Stomach (tissue), 9 donors: ENCODE data around the gene SLC37A1. TPM values are rescaled to one million over a fixed set of nuclear protein-coding genes. Genes with fewer than 3 reads are reported as not detected.
A peak's percentile ranks its signal among the peaks of the same experiment; 100 is the strongest.

Experiments
- DNase-seq, 2 donors: peaks; one replicate each; pipeline versions ENCODE4 v3.0.0 to v3.0.0-alpha.2; 2013 to 2019
- H3K27ac ChIP-seq, 5 donors: fragments of 200-600 bp in 4 of 5; sonication (generic) in 4 of 5; one replicate each; pipeline ENCODE4 v1.5.1; 2013 to 2019; ENCODE audit warnings: mild to moderate bottlenecking in 1 of 5, moderate library complexity in 1 of 5
- H3K27me3 ChIP-seq, 3 donors: fragments of 200-600 bp; sonication (generic); one replicate each; pipeline ENCODE4 v1.5.1; 2017 to 2019; ENCODE audit warnings: mixed run types in 1 of 3
- H3K36me3 ChIP-seq, 4 donors: fragments of 200-600 bp; sonication (generic); 1 replicate in 3 of 4; 2 replicates in 1 of 4; pipeline ENCODE4 v1.5.1; 2016 to 2019
- H3K4me1 ChIP-seq, 4 donors: fragments of 200-600 bp; sonication (generic); one replicate each; pipeline ENCODE4 v1.5.1; 2016 to 2019
- H3K4me3 ChIP-seq, 4 donors: fragments of 200-600 bp; sonication (generic) in 3 of 4; one replicate each; pipeline ENCODE4 v1.5.1; 2016 to 2019; ENCODE audit warnings: mild to moderate bottlenecking in 1 of 4
- H3K9me3 ChIP-seq, 4 donors: fragments of 200-600 bp; sonication (generic); one replicate each; pipeline ENCODE4 v1.5.1; 2016 to 2019
- EP300 ChIP-seq: sonication (generic); formaldehyde crosslinking; IDR thresholded peaks from one replicate; pipeline ENCODE4 v1.6.1; 2017; ENCODE audit warnings: antibody characterized with exemption
- POLR2A ChIP-seq, 4 donors: fragments of 450-650 bp; IDR thresholded peaks; one replicate each; pipeline ENCODE4 v1.6.1; 2016; ENCODE audit warnings: antibody characterized with exemption in 4 of 4, control low read depth in 2 of 4, mild to moderate bottlenecking in 1 of 4, moderate library complexity in 1 of 4
- POLR2AphosphoS5 ChIP-seq, 3 donors: sonication (generic); formaldehyde crosslinking; IDR thresholded peaks; one replicate each; pipeline ENCODE4 v1.6.1; 2016; ENCODE audit warnings: antibody characterized with exemption in 3 of 3
- WGBS, 5 donors: extraction: QIAGEN DNeasy Blood & Tissue Kit in 3 of 5; methylation state at CpG; one replicate each; pipeline versions ENCODE4 v1.1.5 to v1.1.7; 2013 to 2018; 5-methylcytosine and 5-hydroxymethylcytosine counted together
- intact Hi-C: fragments of 100-400 bp; cut with DNase I; formaldehyde crosslinking; loops from one replicate; pipeline ENCODE4 v1.15.1; 2023; ENCODE audit warnings: low total_unique reads
- polyA plus RNA-seq, 3 donors: library from polyadenylated mRNA; stranded (reverse); fragments of 200-250 nt; gene quantifications; one replicate each; pipeline ENCODE4 v1.2.3, GENCODE V29; 2013
- total RNA-seq, 5 donors: library from RNA; depleted of rRNA; stranded (reverse); fragments of >200 nt; gene quantifications; one replicate each; pipeline versions ENCODE4 v1.1.0 to v1.2.3, GENCODE V29; 2014 to 2016
- TF ChIP-seq, protein P1 (sequence below), 7 experiments: fragments of 450-650 bp in 4 of 7; fragments of 200-600 bp in 3 of 7; sonication (generic) in 3 of 7; IDR thresholded peaks; one replicate each; pipeline ENCODE4 v1.5.1; 2016 to 2019; ENCODE audit warnings: antibody characterized with exemption in 7 of 7, control low read depth in 2 of 7, mild to moderate bottlenecking in 1 of 7
- donor health status: healthy with polysubstance abuse.
- donor health status: Bipolar disorder and iron deficiency.
- donor health status: healthy.

Gene SLC37A1
- total and polyA plus RNA-seq, 8 donors, result 9.8 to 72.9 (median 18.1) TPM

DNA sequence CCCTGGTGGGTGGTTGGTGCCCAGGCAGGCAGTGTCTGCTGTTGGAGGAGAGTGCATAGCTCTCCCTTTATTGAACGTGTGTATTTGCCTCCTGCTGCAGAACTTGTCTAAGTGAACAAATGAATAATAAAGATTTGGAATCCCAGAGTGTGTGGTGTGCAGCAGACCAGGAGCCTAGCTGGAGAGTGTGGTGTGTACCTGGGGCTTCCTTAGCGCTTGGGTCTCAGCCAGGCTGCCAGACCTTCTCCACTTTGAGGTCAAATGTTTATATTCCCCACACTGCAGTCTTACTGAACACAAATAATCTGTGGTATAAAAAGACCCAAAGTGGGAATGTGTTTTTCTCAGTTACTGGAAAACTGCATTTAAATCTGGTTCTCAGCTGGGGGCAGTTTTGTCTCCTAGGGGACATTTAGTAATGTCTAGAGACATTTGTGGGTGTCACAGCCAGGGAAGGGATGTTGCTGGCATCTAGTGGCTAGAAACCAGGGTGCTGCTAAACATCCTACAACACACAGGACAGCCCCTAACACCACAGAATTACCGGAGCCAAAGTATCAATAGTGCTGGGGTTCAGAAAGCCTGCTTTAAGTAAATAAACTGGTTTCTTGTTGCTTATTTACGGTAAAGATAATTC lies 23.6 kb downstream of the SLC37A1 start:
- H3K36me3 ChIP-seq, result peaks cover 15 to 68% (median 61%) of the 10 kb centered on the region in 4 donors
- no peaks in the 10 kb centered on the region for H3K9me3 ChIP-seq
- TF ChIP-seq POLR2A (IDR thresholded peaks at IDR 0.05), result no peak
- TF ChIP-seq, protein P1, sequence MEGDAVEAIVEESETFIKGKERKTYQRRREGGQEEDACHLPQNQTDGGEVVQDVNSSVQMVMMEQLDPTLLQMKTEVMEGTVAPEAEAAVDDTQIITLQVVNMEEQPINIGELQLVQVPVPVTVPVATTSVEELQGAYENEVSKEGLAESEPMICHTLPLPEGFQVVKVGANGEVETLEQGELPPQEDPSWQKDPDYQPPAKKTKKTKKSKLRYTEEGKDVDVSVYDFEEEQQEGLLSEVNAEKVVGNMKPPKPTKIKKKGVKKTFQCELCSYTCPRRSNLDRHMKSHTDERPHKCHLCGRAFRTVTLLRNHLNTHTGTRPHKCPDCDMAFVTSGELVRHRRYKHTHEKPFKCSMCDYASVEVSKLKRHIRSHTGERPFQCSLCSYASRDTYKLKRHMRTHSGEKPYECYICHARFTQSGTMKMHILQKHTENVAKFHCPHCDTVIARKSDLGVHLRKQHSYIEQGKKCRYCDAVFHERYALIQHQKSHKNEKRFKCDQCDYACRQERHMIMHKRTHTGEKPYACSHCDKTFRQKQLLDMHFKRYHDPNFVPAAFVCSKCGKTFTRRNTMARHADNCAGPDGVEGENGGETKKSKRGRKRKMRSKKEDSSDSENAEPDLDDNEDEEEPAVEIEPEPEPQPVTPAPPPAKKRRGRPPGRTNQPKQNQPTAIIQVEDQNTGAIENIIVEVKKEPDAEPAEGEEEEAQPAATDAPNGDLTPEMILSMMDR (IDR thresholded peaks at IDR 0.05), result peak in 1 of 7 experiments; percentile 19
- peak overlapping the region; percentile 16 to 83 (median 34) for H3K27ac ChIP-seq
- no peaks in the 10 kb centered on the region for H3K27me3 ChIP-seq
- DNase-seq, result peak in 1 of 2 donors; percentile 54
- 39 to 59% (median 41%) methylated on average over 4 of the region's 4 CpGs for WGBS, 5 donors
- intact Hi-C loops, result no loop called here
- no peak overlapping the region for H3K4me3 ChIP-seq
- H3K4me1 ChIP-seq, result peaks cover 28 to 78% (median 71%) of the 10 kb centered on the region in 4 donors

DNA sequence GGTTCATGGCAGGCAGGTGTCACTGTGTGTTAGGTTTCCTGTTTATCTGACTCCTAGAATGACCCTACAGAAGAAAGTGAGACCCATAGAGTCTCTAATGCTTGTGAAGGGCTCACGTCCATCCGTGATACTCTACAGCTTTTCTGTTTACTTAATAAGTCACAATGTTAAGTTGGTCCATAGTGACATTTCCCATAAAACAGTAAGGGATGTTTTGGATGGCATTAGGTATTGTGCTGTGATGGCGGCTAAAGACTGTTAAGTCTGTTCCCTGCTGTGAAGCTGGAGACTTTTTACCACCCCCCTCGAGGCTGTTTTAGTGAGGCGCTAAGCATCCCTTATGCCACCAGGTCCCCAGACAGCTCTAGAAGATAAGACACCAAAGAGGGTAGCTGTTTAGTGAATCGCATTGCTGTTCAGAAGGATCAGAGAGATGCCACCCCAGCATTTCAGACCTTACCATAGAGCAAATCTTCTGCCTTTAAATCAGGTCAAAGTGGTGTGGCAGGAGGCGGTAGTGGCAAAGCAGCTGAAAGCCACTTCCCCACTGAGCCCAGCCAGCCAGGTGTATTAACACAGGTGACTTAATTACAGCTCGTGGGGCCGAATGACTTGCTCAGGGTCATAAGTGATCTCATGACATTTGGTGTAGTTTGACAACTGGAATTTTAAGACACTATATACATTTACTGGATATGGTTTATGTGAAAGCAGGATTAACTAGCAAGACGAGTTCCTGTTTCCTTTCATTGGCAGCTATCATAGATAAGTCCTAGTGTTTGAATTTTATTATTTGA lies 25.0 kb downstream of the SLC37A1 start:
- no peak for TF ChIP-seq EP300
- no peak for TF ChIP-seq POLR2A (IDR thresholded peaks at IDR 0.05)
- no peak for TF ChIP-seq POLR2AphosphoS5 (IDR thresholded peaks at IDR 0.05)
- TF ChIP-seq, protein P1 (IDR thresholded peaks at IDR 0.05), result no peak
- DNase-seq, result peak in 1 of 2 donors; percentile 46

DNA sequence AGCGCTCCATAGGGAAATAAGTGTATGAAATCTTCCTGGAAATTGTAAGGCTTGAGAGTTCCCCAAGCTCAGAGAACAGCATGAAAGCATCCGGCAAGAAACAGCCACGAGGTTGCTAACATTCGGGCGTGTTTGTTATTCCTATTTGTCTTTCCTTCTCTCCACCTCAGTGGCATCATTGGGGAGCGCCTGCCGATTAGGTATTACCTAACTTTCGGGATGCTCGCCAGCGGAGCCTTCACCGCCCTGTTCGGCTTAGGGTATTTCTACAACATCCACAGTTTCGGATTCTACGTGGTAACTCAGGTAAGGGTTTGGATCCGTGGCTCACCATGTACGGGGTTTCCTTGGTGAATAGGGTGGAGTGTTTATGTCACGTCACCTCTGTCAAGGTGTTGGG lies 25.7 kb downstream of the SLC37A1 start:
- Histone ChIP-seq H3K27me3 (no peaks in the 10 kb centered on the region), H3K27ac (peak overlapping the region; percentile 49 to 83 (median 61)), H3K4me1 (peaks cover 16 to 56% (median 51%) of the 10 kb centered on the region in 4 donors), H3K36me3 (peaks cover 23 to 83% (median 79%) of the 10 kb centered on the region in 4 donors), H3K9me3 (no peaks in the 10 kb centered on the region), H3K4me3 (no peak overlapping the region)
- intact Hi-C loops, result no loop called here
- WGBS, 5 donors, result 31 to 67% (median 57%) methylated on average over 17 of the region's 17 CpGs
- TF ChIP-seq POLR2AphosphoS5 (IDR thresholded peaks at IDR 0.05), result peak in 1 of 3 donors; percentile 66
- TF ChIP-seq, protein P1 (IDR thresholded peaks at IDR 0.05), result no peak
- DNase-seq, result peak in 1 of 2 donors; percentile 88

More for the DNA sequence above, 25.0 kb downstream of the SLC37A1 start:
- 47 to 61% (median 56%) methylated on average over 10 of the region's 10 CpGs for WGBS, 5 donors
- Histone ChIP-seq H3K9me3 (no peaks in the 10 kb centered on the region), H3K36me3 (peaks cover 23 to 79% (median 75%) of the 10 kb centered on the region in 4 donors), H3K27me3 (no peaks in the 10 kb centered on the region), H3K4me3 (no peak overlapping the region), H3K4me1 (peaks cover 22 to 63% (median 56%) of the 10 kb centered on the region in 4 donors), H3K27ac (peak overlapping the region; percentile 49 to 83 (median 66))
- intact Hi-C loops, result no loop called here

DNA sequence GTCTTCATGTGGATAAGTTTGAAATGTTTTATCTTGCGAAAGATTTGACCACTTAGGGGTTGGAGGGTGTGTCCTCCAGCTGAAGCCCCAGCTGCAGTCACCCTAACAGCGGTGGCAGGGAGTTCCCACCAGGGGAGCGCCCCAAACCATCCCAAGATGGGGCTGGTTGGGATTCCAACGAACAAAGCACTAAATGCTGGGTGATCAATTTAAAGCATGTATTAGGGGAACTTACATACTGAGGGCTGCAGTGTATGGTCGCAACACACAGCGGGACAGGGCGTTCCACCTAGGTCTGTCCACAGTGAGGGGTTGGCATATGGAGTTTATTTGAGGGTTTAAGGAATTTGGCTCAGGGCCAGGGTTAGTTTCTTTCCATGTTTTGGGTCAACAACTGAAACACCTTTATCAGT lies 26.3 kb downstream of the SLC37A1 start:
- DNase-seq, result peak in 1 of 2 donors; percentile 51
- TF ChIP-seq, protein P1 (IDR thresholded peaks at IDR 0.05), result peak in 2 of 7 experiments; percentile 10 to 22
- TF ChIP-seq POLR2AphosphoS5 (IDR thresholded peaks at IDR 0.05), result no peak
- 45 to 76% (median 59%) methylated on average over 6 to 7 of the region's 7 CpGs for WGBS, 5 donors
- H3K4me1 ChIP-seq, result peaks cover 10 to 50% (median 45%) of the 10 kb centered on the region in 4 donors
- intact Hi-C loops, result no loop called here
- H3K36me3 ChIP-seq, result peaks cover 23 to 83% (median 79%) of the 10 kb centered on the region in 4 donors
- no peaks in the 10 kb centered on the region for H3K9me3 ChIP-seq
- H3K27ac ChIP-seq, result peak overlapping the region; percentile 49 to 83 (median 61)
- no peaks in the 10 kb centered on the region for H3K27me3 ChIP-seq
- H3K4me3 ChIP-seq, result no peak overlapping the region
